KOPT-K1 (cell line): ENCODE results near the gene IL1RN.
A peak's percentile ranks its signal among the peaks of the same experiment; 100 is the strongest.

Source experiments
- H3K27ac ChIP-seq: fragments of 200-600 bp; sonication (generic); 2 replicates; pipeline ENCODE4 v1.5.1; 2016; ENCODE audit warnings: antibody characterized with exemption, mild to moderate bottlenecking, low read depth, low read length; ENCODE audit not compliant: poor library complexity, severe bottlenecking
- H3K36me3 ChIP-seq: fragments of 200-600 bp; sonication (generic); 2 replicates; pipeline ENCODE4 v1.5.1; 2017; ENCODE audit warnings: antibody characterized with exemption, mild to moderate bottlenecking, low read length, moderate library complexity; ENCODE audit not compliant: insufficient read depth
- H3K9me3 ChIP-seq: fragments of 200-600 bp; sonication (generic); 2 replicates; pipeline ENCODE4 v1.5.1; 2017; ENCODE audit warnings: antibody characterized with exemption, low read length, mild to moderate bottlenecking; ENCODE audit not compliant: insufficient read depth, poor library complexity, severe bottlenecking

The IL1RN gene

DNA sequence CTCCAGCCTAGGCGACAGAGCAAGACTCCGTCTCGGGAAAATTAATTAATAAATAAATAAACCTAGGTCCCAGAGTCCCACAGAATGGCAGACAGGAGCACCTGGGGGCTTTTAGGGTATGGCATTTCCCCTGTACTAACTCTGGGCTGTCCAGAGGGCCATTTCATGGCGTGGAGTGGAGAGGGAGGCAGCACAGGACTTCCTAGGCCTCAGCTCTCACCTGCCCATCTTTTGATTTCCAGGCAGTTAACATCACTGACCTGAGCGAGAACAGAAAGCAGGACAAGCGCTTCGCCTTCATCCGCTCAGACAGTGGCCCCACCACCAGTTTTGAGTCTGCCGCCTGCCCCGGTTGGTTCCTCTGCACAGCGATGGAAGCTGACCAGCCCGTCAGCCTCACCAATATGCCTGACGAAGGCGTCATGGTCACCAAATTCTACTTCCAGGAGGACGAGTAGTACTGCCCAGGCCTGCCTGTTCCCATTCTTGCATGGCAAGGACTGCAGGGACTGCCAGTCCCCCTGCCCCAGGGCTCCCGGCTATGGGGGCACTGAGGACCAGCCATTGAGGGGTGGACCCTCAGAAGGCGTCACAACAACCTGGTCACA is 5.1 kb downstream of the IL1RN start:
- Histone ChIP-seq H3K36me3 (no peaks in the 10 kb centered on the region), H3K27ac (no peak overlapping the region), H3K9me3 (no peaks in the 10 kb centered on the region)

DNA sequence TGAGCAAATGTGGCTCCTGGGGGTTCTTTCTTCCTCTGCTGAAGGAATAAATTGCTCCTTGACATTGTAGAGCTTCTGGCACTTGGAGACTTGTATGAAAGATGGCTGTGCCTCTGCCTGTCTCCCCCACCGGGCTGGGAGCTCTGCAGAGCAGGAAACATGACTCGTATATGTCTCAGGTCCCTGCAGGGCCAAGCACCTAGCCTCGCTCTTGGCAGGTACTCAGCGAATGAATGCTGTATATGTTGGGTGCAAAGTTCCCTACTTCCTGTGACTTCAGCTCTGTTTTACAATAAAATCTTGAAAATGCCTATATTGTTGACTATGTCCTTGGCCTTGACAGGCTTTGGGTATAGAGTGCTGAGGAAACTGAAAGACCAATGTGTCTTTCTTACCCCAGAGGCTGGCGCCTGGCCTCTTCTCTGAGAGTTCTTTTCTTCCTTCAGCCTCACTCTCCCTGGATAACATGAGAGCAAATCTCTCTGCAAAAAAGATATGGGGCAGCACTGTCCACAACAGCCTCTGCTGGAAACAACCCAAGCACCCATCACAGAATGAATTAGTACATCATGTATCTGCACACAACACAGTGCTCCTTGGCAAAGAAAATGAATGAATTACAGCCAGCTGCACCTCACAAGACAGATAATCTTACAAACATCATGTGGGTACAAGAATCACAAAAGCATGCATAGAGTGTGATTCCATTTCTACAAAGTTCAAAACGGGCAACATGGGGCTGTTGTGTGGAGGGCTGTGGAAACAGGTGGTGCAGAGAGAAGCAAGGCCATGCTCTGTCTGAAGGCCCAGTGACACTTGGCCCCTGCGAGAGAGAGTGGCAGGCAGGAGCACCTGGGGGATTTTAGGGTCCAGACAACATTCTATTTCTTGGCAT is 6.6 kb downstream of the IL1RN start:
- Histone ChIP-seq H3K9me3 (no peaks in the 10 kb centered on the region), H3K27ac (no peak overlapping the region), H3K36me3 (no peaks in the 10 kb centered on the region)

DNA sequence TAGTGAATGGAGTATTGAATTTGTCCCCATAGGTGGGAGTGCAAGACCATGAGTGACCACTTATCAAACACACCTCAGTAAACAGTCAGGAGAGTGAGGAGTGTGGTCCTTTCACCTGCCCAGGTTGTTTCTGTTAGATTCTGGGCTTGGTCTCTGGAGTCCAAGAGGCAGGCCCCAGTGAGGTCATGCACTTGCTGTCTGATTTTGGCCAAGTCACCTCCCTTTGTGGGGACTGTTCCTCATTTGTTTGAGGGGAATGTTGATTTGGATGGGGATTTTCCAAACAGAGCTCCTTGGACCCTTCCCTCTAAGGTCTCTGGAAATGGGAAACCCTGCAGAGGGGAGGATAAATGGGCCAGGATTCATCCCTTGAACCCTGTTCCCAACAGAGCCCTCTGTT is 7.3 kb downstream of the IL1RN start:
- Histone ChIP-seq H3K27ac (no peak overlapping the region), H3K36me3 (no peaks in the 10 kb centered on the region), H3K9me3 (no peaks in the 10 kb centered on the region)

DNA sequence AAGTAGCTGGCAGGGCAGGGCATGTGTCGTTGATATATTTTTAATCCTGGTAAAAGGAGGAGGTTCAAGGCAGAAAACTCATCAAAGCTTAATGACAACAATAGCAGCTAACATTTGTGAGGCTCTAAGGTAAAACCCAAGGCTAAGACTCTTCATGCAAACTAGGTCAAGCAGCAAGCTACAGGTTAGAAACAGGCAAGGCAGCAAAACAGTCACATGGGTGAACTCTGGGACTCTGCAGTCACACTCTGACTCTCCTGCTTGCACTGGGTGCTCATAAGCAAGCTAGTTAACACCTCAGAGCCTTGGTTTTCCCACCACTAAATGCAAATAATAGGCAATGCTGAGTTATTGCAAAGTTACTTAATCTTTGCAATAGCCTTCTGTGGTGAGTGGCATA is 7.9 kb downstream of the IL1RN start:
- Histone ChIP-seq H3K9me3 (no peaks in the 10 kb centered on the region), H3K27ac (no peak overlapping the region)

DNA sequence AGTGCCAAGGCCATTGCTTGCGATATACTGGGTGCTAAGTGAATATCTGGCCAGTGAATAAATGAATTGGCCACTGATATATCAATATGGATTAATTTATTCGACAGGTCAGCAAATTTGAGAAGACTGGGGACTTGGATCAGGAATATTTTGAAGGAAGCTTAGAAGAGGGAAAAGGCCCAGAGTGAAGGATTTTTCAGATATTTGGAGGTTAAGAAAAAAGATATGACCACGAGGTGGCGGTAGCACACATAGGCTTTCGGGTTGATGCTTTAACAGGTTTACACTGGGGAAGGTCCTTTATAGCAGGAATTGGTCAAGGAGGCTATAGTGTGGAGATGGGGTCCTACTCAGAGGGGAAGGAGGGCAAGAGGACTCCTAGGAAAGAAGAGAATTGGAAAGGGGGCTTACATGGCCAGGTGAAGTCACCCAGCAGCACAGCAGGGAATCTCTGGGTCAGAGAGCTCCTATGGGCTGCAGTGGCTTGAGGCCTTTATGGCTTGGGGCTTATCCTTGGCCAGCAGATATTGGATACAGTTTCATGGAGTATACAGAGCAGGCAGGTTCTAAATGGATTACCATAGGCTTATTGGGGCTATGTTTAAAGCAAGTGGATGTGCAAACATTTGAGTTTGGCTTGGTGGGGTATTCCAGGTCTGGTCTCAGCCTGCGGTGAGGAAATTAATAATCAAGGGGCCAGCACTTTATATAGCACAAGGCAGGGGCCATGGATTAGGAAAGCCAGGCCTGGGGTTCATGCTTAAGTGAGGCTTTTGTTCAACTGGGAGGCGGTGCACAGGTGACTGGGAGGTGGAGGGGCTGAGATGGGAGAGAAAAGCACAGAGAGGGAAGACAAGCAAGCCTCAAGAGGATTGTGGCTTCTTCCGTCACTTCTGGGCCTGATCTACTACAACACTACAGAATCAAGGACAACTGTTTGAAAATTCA is 9.7 kb downstream of the IL1RN start:
- no peak overlapping the region for H3K27ac ChIP-seq
- H3K36me3 ChIP-seq: no peaks in the 10 kb centered on the region

More for the DNA sequence above, 7.9 kb downstream of the IL1RN start:
- no peaks in the 10 kb centered on the region for H3K36me3 ChIP-seq

DNA sequence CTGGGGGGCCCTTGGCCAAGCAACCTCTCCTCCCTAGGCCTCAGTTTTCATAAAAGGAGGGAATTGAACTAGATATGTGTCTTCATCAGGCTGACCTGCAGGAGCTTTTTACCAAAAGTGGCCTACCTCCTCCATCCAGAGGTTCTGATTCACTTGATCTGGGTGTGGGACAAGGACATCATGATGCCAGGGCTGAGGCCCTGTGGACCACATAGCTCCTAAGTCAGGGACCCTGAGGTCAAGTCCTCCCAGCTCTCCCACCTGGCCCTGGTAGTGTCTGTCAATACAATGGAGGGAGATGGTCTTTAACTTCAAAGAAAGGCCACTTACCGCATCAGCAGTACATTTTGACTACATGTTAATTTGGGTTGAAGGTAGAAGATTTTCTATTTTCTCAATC is 10.4 kb downstream of the IL1RN start:
- Histone ChIP-seq H3K27ac (no peak overlapping the region), H3K9me3 (no peaks in the 10 kb centered on the region), H3K36me3 (no peaks in the 10 kb centered on the region)

More for the DNA sequence above, 9.7 kb downstream of the IL1RN start:
- no peaks in the 10 kb centered on the region for H3K9me3 ChIP-seq

DNA sequence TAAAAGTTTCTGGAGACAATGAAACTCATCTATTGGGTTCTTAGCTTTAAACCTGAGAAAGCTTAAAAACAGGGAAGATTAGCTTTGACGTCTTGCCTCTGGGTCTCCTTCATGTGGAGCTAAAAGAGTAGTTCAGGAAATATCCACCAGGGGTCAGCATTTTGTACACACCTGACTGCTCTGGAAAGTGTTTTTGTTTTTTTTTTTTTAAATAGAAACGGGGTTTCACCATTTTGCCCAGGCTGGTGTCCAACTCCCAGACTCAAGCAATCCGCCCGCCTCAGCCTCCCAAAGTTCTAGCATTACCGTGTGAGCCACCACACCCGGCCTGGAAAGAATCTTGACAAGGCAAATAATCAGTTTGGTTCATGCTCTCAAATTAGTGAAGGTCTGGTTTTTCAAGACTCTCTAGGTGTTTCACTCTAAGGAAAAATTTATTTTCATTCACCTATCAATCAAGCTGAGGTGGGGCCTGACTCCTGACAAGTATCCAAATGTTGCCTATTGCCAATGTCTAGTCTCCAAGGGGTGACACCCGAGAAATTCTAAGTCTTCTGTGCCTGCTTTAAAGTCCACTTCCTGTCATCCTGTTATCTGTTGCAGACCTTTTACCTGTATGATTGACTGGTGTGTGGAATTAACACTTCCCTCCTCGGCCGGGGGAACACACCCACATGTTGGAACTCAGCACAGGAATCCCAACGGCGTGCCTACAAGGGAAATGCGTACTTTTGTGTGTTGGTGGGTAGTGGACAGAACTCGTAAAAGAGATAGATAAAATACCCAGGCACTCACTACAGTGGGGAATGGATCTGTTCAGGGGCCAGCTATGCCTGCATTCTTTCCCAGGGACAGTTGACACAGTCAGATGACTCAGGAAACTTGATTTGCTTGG is 11.3 kb downstream of the IL1RN start:
- Histone ChIP-seq H3K36me3 (no peaks in the 10 kb centered on the region), H3K9me3 (no peaks in the 10 kb centered on the region), H3K27ac (peak overlapping the region; percentile 40)

DNA sequence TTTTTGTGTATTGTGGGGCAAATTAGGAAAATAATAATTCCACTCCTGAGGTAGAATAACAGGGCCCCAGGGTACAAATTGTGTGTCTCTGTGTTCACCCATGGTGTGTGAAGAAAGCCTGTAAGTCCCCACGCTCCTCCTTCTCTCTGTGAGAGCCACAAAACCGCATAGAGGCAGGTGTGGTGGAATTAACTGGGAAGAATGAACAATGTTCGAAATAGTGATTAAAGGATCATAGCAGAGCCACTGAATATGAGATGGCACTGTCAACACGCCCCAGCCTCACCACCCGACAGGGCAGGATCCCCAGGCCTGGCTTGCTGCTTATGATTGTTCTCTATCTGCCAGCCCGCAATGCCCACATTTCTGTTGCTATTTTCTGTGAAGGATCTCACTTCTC is 14.1 kb downstream of the IL1RN start:
- Histone ChIP-seq H3K36me3 (no peaks in the 10 kb centered on the region), H3K27ac (no peak overlapping the region), H3K9me3 (no peaks in the 10 kb centered on the region)

DNA sequence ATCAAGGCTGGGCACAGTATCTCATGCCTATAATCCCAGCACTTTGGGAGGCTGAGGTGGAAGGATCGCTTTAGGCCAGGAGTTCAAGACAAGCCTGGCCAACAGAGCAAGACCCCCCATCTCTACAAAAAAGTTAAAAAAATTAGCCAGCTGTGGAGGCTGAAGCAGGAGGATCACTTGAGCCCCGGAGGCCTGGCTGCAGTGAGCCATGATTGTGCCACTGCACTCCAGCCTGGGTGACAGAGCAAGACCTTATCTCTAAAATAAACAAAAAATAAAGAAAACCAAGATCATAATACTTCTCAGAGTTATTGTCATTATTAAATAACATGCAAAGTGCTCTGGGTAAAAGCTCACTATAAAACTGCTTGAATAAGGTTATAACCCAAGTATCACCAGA is 14.9 kb downstream of the IL1RN start:
- Histone ChIP-seq H3K9me3 (no peaks in the 10 kb centered on the region), H3K36me3 (no peaks in the 10 kb centered on the region), H3K27ac (no peak overlapping the region)

DNA sequence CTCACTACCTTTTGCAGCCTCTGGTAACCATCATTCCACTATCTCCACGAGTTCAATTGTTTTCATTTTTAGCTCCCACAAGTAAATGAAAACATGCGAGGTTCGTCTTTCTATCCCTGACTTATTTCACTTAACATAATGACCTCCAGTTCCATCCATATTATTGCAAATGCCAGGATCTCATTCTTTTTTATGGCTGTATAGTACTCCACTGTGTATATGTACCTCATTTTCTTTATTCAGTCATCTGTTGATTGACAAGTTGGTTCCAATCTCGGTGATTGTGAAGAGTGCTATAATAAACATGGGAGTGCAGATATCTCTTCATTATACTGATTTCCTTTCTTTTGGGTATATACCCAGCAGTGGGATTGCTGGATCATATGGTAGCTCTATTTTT is 16.9 kb downstream of the IL1RN start:
- Histone ChIP-seq H3K36me3 (no peaks in the 10 kb centered on the region), H3K27ac (no peak overlapping the region), H3K9me3 (no peaks in the 10 kb centered on the region)

DNA sequence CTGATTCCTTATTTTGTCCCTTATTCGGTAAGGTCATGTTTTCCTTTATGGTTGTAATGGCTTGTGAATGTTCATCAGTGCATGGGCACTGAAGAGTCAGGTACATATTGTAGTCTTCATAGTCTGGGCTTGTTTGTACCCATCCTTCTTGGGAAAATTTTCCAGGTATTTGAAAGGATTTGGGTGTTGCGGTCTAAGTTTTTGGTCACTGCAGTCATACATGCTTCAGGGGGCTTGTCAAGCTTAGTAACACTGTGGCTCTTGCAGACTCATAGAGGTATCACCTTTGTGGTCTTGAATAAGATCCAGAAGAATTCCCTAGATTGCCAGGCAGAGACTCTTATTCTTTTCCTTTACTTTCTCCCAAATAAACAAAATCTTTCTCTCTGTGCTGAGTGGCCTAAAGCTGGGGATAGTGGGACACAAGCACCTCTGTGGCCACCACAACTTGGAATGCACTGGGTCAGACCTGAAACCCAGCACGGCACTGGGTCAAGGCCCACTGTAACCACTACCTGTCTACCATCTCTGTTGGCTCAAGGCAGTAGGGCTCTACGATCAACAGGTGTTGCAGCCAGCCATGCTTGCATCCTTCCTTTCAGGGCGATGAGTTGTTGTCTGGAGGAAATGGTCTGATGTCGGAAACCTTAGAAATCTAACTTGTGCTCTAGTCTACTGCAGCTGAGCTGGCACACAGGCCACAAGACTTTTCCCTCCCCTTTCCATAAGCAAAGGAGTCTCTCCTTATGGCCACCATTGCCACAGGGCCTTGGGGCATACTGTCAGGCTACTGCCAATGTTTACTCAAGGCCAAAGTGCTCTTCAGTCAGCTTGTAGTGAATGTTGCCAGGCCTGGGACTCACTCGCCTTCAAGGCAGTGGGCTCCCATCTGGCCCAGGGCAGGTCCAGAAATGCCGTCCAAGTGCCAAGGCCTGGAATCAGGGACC is 21.5 kb downstream of the IL1RN start:
- H3K27ac ChIP-seq: no peak overlapping the region
- no peaks in the 10 kb centered on the region for H3K36me3 ChIP-seq
- no peaks in the 10 kb centered on the region for H3K9me3 ChIP-seq

DNA sequence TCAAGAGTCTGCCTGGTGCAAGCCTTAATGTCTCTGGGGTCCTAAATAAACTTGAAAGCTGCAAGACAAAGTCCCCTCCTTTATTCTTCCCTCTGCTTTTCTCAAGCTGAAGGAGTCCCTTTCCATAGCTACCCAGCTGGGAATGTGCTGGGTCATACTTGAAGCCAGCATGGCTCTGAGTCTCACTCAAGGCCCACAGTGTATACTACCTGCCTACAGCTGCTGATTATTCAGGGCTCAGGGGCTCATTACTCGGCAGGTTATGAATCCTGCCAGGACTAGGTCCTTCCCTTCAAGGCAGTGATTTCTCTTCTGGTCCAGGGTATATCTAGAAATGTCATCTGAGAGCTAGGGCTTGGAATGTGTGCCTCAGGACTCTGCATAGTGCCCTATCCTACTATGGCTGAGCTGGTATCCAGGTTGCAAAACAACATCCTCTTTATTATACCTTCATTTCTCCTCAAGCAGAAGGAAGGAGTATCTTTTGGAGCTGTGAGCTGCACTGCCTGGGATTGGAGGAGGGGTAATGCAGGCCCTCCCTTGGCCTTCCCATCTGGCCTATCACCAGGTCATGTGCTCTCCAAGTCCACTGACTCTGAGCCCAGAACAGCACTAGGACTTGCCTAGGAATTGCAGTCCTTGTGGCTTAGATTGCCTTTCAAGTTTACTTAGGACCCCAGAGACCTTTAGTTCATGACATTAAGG is 22.3 kb downstream of the IL1RN start:
- no peak overlapping the region for H3K27ac ChIP-seq
- H3K9me3 ChIP-seq: no peaks in the 10 kb centered on the region
- H3K36me3 ChIP-seq: no peaks in the 10 kb centered on the region

DNA sequence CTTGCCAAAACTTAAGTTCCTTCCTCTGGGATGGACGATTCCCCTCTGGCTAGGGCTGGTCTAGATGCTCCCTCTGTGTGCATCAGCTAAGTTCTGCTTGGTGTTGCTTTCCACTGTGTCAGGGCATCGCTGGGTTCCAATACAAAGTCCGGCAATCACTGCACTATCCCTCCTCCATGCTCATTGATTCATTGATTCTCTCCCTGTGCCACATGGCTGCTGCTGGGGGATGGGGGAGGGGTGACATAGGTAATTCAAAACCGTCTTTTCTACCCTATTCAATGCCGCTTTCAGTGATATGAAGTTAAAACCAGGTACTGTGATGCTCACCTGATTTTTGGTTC is 22.8 kb downstream of the IL1RN start:
- Histone ChIP-seq H3K9me3 (no peaks in the 10 kb centered on the region), H3K36me3 (no peaks in the 10 kb centered on the region), H3K27ac (no peak overlapping the region)
